ENCODE measurements around the gene TSPAN14.

Gene TSPAN14

DNA sequence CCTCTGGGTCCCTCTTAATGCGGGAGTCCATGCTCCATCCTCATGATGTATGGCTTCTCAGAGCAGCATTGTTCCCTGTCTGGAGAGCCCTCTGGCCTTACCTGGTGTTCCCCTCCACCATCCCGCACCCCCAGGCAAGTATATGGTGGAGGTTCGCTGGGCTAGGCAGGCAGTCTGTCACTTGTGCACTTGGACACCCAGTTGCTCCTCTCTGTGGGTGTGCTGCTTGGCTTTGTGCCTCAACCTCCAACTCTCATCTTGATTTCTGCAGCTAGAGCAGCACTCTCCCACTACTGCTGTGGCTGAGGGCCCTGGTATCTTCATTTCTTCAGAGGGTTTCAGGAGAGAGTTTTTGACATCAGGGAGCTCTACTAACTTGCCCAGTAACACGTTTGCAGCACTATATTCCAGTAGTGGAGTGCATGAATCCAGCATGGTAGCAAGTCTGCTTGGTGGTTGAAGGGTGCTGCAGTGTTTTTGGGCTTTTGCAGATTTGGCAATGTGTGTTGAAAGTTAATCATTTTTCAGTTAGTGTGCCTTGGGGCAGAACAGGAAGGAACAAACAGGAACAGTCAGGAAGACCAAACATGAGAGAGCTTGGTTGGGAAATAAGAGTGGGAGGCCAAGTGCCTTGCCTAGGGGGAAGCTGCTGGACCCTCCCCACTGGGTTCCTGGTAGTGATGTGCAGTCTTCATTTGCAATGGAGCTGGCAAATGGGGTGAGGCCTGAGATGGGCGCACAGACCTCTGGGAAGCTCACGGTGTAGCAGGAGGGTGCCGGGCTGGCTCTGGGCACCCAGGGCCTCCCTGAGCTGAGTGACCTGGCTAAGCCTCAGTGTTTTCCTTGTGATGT lies 37.4 kb downstream of the TSPAN14 start:
- DNase-seq = no peak

DNA sequence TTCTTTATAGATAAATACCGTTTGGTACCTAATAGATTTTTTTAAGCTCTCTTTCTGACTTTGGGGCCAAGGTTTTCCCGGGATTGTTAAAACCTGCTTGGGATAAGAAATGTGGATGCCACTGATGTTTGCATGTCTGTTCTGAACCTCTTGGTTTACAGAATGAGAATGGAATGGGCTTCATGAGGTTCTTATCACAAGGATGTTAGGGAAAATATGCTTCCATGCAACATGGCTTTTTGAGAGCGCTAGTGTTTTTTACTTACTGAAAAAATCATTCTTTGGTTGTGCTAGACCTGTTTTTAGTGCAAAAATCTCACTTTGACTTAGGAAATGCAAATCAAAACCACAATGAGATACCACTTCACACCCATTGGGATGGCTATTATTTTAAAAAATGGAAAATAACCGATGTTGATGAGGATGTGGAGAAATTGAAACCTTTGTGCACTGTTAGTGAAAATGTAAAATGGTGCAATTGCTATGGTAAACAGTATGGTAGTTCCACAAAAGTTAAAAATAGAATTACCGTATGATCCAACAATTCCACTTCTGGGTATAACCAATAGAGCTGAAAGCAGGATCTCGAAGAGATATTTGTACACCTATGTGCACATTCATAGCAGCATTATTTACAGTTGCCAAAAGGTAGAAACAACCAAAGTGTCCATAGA lies 38.9 kb downstream of the TSPAN14 start:
- no peak for DNase-seq

DNA sequence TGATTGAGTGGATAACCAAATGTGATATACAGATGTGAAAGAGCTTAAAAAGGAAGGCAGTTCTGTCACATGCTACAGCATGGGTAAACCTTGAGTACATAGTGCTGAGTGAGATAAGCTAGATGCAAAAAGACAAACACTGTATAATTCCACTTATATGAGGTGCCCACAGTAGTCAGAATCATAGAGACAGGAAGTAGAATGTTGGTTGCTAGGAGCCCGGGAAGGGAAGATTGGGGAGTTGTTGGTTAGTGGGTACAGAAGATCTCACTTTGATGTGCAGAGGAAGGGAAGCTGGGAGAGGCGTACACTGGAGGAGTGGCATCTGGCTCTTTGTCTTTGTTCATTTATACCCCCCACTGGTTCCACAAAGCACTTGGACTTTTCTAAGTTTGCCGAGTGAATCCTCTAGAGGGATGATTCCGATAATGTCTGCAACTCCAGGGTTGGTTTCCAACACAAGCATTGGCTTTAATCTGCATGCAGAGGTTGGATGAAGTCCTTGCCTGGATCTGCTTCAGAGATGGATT lies 39.5 kb downstream of the TSPAN14 start:
- no peak for DNase-seq

DNA sequence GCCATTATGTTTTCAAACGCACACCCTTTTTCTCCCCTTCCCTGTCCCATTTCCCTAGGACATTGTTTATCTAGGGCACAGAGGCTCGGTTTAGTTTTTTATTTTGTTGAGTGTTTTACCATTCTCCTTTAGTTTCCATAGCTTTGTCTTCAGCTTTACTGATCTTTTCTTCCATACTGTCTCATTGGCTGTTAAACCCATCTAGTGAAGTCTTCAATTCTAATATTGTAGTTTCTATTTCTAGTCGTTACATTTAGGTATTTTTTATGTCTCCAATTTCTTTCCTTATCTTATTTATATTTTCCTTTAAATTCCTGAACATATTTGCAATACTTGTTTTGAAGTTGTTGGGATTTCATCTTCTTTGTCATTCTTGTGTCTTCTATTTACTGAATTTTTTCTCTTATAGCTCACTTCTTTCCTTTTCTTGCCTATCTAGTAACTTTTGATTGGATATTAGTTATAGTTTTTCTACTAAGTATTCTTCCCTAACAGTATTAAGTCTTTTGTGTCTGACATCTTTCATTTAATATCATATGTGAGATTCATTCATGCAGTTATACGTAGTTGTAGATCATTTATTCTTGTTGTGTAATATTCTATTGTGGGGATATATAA lies 42.6 kb downstream of the TSPAN14 start:
- no peak for DNase-seq

DNA sequence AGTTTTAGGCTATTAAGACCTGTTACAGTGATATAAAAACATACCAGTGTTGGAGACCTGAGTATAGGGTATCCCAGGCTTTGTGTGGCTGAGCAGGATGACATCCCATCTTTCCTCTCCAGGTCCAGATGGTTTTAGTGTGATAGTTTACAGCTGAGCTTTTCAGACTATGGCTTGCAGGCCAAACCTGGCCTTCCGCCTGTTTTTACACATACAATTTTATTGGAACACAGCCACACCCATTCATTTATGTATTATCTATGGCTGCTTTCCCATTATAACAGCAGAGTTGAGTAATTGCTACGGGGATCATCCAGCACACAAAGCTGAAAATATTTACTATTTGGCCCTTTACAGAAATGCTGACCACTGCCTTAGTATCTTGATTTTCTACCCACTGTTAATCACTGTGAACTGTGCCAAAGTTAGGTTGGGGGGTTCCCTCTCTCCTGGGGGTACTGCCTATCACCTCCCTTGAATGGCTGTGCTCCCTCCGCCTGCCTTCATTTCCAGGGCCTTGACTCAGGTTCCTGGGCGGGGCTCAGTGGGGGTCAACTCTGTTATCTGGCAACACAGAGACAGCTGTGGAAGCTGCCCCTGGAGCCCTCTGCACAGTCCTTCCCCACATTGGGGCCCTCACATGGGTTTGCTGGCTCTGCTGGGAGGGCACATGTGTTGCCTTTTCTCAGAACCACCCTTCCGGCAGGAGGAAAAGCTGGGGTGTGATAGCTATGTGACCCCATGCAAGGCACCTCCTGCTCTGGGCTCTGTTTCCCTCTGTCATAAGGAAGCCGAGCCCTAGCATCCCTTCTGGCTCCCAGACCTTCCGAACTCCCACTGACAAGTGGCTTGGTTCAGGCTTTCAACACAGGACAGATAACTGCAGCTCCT lies 43.3 kb downstream of the TSPAN14 start:
- DNase-seq = no peak

DNA sequence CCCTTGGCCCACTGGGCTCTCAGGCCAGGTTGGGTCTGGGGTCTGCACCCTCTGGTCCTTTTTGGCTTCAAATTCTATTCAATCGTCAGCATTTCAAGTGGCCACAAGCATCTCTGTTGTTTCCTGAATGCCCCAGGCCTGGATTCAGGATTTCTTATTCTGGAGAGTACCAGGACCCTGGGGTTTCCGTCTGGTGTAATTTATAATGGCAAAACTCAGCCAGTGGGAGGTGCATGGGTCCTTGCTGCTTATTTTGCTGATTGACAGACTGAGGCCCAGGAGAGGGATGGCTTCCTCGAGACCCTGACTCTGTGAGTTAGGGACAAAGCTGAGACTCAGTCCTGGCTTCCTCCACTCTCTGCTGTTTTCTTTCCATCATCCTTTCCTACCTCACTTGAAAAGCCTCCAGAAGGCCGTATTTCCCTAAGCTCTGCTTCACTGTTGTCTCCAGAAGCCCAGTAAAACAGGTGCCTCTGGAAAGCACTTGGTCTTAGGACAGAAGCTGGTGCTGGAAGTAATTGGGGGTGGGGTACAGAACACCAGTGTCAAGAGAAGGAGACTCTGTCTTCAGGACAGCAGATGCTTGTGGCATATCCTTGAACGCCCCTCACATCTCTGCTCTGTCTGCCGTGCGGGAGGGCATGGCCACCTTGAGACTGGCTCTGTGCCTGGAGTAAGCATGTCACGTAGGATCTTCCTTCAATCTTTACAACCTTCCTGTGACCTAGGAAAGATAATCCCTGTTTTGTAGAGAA lies 44.1 kb downstream of the TSPAN14 start:
- no peak for DNase-seq

DNA sequence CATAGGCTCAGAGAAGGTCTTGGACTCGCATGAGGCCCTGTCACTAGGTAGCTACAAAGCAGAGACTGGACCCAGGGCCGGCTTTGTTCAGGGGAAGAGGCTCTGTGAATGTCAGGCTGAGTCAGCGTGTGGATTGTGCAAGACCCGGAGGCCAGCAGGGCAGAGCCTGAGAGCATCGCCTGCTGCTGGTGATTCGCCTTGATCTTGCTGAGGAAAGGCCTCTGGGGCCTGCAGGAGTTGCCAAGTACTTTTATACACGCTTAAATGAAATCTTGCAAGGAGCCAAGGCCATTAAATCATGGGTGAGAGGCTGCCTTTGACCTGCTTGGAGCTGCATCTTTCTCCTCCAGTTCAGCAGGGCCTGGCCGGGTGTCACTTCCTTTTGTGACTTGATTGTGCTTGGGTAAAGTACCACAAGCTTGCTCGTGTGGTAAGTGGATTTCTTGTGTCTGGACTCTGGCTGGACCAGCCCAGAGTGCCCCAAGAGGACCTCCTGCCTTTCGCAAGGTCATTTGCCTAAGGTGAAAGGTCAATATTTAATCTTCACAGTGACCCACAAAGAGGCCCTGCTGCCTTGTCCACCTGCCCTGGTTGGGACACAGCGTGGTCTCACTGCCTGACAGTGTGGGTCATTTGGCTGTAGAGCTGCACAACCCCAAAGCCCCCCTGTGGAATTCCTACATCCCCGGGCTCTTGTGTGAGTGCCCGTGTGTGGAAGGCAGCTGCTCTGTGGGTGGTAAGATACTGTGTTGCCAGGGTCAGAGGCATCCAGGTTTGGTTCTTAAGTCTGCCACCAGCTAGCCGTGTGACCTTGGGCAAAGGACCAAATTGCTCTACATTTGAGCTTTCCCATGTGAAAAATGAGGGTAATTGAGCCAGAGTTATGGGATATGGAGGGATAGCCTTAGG lies 45.0 kb downstream of the TSPAN14 start:
- peak; percentile 84 for DNase-seq

DNA sequence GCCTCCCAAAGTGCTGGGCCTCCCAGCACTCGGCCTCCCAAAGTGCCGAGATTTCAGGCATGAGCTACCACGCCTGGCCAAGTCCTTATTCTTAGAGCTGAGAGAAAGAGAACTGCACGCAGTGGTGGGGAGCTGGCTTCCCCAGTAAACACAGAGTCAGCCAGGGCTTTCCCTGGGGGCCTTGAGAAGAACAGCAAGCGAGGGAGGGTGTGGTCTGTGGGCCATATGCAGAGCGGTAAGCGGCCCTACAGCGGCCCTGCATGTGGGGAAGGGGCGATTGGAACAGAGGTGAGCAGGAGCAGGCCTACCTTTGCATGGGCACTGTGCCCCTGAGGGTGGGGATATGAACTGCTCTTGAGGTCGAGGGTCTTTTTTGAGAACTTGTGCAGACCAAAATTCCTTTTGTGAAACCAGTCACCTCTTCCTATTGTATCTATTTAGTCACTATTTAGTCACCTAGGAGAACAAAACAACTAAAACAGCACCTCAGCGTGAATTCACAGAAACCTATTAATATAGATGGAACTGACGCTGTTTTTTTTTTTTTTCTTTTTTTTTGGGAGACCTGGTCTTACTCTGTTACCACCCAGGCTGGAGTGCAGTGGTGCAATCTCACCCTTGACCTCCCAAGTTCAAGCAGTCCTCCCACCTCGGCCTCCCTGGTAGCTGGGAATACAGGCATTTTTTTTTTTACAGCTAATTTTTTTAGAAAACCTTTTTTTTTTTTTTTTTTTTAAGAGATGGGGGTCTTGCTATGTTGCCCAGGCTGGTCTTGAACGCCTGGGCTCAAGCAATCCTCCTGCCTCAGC lies 46.7 kb downstream of the TSPAN14 start:
- peak; percentile 58 for DNase-seq

DNA sequence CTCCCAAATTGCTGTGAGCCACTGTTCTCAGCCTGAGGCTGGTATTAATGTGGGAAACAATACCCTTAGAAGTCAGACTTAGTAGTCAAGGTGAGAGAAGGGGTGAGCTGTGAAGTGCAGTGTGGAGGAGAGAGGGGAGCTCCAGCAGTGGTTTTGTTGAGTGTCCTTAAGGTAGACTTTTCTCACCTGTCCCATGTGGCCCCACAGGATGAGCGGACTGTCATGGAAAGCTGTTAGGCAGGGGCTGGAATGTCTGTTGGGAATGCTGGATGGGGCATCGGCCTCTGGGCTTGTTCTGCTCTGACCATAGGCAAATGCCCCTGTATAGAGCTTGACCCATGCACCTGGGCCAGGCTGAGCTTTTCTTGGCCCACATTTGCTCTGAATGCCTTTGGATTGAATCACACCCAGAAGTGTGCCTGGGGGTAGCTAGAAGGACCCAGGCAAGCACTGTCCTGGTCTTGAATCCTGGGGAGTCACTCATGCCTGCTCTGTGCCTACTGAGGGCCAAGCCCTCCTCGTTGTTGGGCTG lies 47.3 kb downstream of the TSPAN14 start:
- DNase-seq = no peak

DNA sequence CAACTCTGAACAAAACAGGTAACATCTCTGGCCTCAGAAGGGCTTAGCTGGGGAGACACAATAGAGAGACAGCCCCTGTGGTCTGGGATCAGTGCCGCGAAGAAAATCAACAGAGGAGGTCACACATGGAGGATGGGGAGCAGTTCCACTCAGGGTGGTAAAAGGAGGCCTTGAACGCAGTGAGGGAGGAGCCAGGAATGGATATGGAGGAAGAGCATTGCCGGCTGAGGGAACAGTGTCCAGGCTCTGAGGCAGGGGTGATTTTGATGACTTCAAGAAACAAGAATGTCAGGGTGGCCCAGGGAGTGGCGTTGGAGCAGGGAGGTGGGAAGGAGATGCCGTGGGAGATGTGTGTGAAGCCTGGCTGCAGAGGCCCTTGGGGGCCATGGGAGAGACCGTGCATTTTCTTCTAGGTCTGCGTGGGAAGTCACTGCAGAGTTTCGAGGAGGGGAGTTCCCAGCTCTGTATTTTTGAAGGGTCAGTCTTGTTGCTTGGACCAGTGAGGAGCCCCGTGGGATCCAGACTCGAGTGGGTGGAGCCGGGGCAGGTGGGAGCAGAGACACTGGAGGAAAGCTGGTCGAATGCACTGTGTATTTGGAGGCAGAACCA lies 47.9 kb downstream of the TSPAN14 start:
- DNase-seq = no peak

DNA sequence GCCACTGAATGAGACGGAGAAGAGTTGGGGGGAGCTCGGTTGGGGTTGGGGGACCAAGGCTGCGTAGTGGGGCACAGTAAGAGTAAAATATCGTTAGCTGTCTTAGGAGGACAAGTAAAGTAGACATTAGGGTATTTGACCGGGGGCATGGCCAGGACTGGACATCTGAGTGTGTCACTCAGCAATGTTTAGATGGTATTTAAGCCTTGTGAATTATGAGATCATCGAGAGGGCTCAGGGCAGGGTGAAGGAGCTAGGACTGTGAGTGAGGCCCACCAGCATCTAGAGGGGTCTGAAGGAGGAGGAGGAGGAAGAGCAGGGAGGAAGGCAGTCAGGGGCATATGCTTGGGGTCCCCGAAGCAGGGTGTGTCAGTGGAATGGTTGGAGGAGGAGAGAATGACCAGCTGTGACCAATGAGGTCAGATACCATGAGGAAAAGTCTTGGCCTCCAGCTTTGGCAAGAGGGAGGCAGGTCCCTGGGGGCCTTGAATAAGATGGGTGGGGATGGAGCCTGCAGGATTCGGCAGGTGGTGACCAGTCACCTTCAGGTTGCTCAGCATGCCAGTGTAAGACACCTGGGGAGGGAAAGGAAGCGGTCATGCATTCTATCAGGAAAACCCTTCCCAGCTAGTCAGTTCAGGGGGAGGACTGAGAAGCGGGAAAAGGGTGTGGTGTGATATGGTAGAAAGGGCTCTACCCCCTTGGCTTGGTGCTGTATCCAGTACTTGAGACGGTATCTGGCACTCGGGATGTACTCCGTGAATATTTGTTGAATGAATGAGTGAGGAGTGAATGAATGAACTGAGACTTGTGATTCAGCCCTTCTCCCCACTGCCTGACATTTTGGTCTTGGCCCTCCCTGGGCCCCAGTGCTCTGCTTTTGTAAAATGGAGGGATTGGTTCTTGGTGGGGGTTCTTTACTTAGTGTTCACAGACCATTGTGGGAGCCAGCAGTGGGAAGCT lies 48.8 kb downstream of the TSPAN14 start:
- DNase-seq = no peak

DNA sequence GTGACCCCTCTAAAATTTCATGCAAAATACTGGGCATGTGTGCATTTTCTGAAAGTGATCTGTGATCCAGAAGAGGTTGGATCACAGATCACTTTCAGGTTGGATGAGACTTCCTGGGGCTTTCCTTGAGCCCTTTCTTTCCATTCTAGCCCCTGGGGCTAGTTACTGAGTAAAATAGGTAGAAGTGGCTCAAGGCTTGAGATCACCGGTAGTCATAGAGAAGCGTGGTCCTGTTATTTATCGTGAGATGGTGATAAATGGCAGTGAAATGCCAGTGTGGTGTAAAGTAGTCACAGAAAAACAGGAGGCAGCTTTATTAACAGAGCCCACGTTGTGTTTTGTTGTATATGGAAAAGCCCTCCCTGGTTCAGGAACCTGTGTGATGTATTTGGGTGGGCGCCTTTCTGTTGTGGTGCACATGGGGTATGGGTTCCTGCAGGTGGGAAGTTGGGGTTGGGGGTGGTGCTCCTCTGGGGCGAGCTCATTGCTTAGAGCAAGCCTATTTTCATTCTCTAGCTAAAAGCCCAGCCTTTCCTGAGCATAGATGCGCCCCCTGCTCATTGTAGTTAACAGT lies 49.6 kb downstream of the TSPAN14 start:
- DNase-seq = no peak

DNA sequence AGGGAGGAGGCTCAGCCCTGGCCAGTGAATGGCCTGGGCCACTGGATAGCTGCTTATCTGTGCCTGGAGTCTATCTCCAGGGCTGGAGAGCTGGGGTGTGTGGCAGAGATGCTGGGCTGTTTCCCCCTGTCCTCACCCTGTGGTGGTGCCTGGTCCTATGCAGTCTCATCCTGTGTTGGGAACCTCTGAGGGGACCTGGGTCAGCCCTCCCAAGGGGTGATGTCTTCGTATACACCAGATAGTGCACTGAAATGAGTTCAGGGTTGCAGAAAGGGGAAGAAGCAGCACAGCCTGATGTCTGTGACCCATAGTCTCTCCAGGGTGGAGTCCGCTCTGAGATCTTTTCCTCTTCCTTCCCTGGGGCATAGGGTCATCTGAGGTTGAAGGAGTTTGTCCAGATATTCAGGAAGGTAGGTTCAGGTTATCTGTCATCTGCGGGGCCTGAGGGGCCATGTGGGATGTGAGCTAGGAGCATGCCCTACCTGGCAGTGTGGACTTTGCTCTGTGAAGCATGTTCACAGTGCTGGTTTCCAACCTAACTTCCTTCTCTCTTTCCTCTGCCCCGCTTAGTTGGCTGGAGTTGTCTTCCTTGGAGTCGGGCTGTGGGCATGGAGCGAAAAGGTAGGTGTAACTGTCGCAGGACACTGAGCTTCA lies 50.2 kb downstream of the TSPAN14 start:
- DNase-seq = no peak

DNA sequence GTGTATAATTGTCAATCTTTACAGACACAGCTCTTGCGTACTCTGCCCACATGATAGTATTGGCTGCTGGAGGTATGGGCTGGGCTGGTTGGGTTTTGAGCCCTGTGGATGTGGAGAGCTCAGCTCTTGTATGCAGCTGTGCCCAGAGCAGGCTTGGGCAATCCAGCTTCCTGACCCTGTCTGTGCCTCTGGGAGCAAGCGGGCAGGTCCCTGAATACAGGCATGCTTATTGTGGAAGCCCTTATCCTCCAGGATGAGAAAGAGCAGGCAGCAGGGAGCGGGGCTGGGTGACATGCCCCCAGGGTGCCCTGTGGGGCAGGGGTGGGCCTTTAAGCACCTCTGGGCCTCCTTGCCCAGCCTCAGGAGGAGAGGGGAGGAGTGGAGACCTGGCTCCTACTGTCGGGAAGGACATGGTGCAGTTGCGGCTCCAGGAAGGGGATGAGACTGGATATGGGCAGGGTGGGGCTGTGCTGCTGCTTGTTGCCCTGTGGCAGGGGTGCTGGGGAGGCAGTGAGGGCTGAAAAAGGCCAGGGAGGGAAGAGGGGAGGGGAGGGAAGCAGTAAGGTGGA lies 50.9 kb downstream of the TSPAN14 start:
- no peak for DNase-seq

DNA sequence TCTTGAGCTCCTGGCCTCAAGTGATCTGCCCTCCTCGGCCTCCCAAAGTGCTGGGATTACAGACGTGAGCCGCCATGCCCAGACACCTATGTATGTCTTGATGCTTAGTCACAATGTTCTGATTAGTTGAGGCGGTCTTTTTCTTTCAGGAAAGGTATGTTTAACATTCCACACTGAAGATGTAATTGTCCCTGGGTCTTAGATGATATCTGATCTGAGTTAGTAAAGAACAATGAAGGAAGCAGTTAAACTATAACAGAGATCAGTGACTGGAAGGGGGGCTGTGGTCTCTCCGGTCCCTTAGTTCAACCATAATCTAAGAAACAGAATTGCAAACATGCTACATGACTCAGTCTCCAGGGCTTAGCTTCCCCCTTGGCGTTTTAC lies 52.1 kb downstream of the TSPAN14 start:
- no peak for DNase-seq

DNA sequence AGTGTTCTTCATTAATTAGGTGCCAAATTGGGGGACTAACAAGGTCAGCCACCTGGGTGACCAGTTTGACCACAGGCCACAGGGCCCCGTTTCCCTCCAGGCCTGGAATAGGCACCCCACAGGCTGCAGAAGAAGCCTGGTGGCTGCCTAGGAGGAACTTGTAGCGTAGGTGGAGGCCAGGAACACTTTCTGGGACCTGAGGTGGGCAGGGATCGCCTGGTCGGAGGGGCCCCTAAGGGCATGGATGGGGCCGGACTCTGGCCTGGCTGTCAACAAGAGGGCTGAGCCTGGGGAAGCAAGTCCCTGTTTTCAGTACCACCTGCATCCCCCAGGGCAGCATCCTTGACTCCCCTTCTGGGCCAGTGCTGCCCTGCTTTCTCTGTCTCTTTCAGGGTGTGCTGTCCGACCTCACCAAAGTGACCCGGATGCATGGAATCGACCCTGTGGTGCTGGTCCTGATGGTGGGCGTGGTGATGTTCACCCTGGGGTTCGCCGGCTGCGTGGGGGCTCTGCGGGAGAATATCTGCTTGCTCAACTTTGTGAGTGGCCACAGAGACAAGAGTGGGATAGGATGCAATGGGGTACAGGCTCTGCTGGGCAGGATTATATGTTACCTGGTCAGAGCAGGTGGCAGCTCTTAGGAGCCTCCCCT lies 52.9 kb downstream of the TSPAN14 start:
- DNase-seq = no peak
